Peyer's patch (tissue), 4 donors: ENCODE measurements around the gene NTSR2.

Experiments used
- CTCF ChIP-seq, 6 experiments: fragments of 450-650 bp in 4 of 6; fragments of 200-600 bp in 2 of 6; sonication (generic) in 1 of 6; IDR thresholded peaks; one replicate each; pipeline ENCODE4 v1.5.1; 2017 to 2019; ENCODE audit warnings: antibody characterized with exemption in 6 of 6, mild to moderate bottlenecking in 3 of 6, moderate library complexity in 1 of 6
- POLR2A ChIP-seq, 2 donors: fragments of 450-650 bp; IDR thresholded peaks; one replicate each; pipeline ENCODE4 v1.5.1; 2017; ENCODE audit warnings: antibody characterized with exemption in 2 of 2, mild to moderate bottlenecking in 2 of 2, moderate library complexity in 2 of 2

GRCh38 chr2:11667866-11668637 is 1.9 kb downstream of the NTSR2 start:
- TF ChIP-seq CTCF (IDR thresholded peaks at IDR 0.05) (no peak), POLR2A (IDR thresholded peaks at IDR 0.05) (no peak)
